Lung (tissue), 12 donors: Measurements from ENCODE around the gene CCDC174. TPM values are rescaled to one million over a fixed set of nuclear protein-coding genes. Genes with fewer than 3 reads are reported as not detected.

Source experiments
- ATAC-seq: fragments of 200-7000 bp; cut with Tn5 transposase; one replicate; pipeline ENCODE4 v1.9.1; 2020; ENCODE audit warnings: moderate number of reproducible peaks; ENCODE audit not compliant: insufficient read depth, low FRiP score
- DNase-seq, 3 donors: peaks; one replicate each; pipeline ENCODE4 v3.0.0-alpha.2; 2013 to 2017
- H3K27ac ChIP-seq, 2 donors: one replicate each; pipeline ENCODE4 v1.5.1; 2013; ENCODE audit warnings: mild to moderate bottlenecking in 2 of 2, moderate library complexity in 2 of 2, control low read depth in 1 of 2, inconsistent platforms in 1 of 2, low read depth in 1 of 2, low read length in 1 of 2
- H3K27me3 ChIP-seq, 3 donors: one replicate each; pipeline ENCODE4 v1.5.1; 2013; ENCODE audit warnings: low read length in 2 of 3; ENCODE audit not compliant: control insufficient read depth in 3 of 3, insufficient read depth in 3 of 3
- H3K36me3 ChIP-seq, 4 donors: one replicate each; pipeline ENCODE4 v1.5.1; 2013; ENCODE audit warnings: low read length in 4 of 4, mild to moderate bottlenecking in 1 of 4, moderate library complexity in 1 of 4; ENCODE audit not compliant: control insufficient read depth in 4 of 4, insufficient read depth in 4 of 4
- H3K4me1 ChIP-seq, 5 donors: one replicate each; pipeline ENCODE4 v1.5.1; 2013; ENCODE audit warnings: low read length in 5 of 5, mild to moderate bottlenecking in 2 of 5, moderate library complexity in 1 of 5; ENCODE audit not compliant: control insufficient read depth in 5 of 5, insufficient read depth in 5 of 5
- H3K4me3 ChIP-seq: one replicate; pipeline ENCODE4 v1.5.1; 2013; ENCODE audit warnings: mild to moderate bottlenecking, control low read depth, moderate library complexity
- H3K9ac ChIP-seq, 2 donors: one replicate each; pipeline ENCODE4 v1.5.1; 2013; ENCODE audit warnings: low read length in 2 of 2, control low read depth in 1 of 2; ENCODE audit not compliant: insufficient read depth in 1 of 2
- H3K9me3 ChIP-seq, 4 donors: one replicate each; pipeline ENCODE4 v1.5.1; 2013; ENCODE audit warnings: low read length in 3 of 4, mild to moderate bottlenecking in 1 of 4, moderate library complexity in 1 of 4; ENCODE audit not compliant: control insufficient read depth in 4 of 4, insufficient read depth in 3 of 4
- WGBS, 2 donors: extraction: QIAGEN DNeasy Blood & Tissue Kit; methylation state at CpG; one replicate each; pipeline ENCODE4 v1.1.7; 2013; 5-methylcytosine and 5-hydroxymethylcytosine counted together
- polyA plus RNA-seq, 2 donors: library from polyadenylated mRNA; stranded (reverse); fragments of 200-250 nt; gene quantifications; one replicate each; pipeline ENCODE4 v1.2.1, GENCODE V29; 2013
- total RNA-seq, 2 donors: library from RNA; depleted of rRNA in 1 of 2; stranded (reverse); fragments of >200 nt in 1 of 2; gene quantifications; one replicate each; pipeline ENCODE4 v1.2.1, GENCODE V29; 2014 to 2021
- TF ChIP-seq, protein P1 (sequence below): IDR thresholded peaks from 2 replicates; pipeline ENCODE4 v1.5.1; 2012; ENCODE audit warnings: mild to moderate bottlenecking; ENCODE audit errors: control extremely low read depth, extremely low read depth
- donor health status: control.
- donor health status: control.
- donor health status: Bipolar disorder and iron deficiency.
- donor health status: healthy.
- donor health status: DM: yes; HTN: yes; CAD: no.

CCDC174 gene
- total and polyA plus RNA-seq, 4 donors, result 11.7 to 25.0 (median 19.7) TPM

GRCh38 chr3:14633819-14634424 is 17.6 kb upstream of the CCDC174 start:
- no peak overlapping the region for H3K9ac ChIP-seq
- ATAC-seq (peak; percentile 83), DNase-seq (peak; percentile 31 to 53 (median 44))
- H3K4me1 ChIP-seq, result no peaks in the 10 kb centered on the region
- H3K9me3 ChIP-seq, result no peaks in the 10 kb centered on the region
- H3K36me3 ChIP-seq, result no peaks in the 10 kb centered on the region
- WGBS, 2 donors, result 32 to 34% methylated on average over 8 of the region's 8 CpGs
- TF ChIP-seq, protein P1, sequence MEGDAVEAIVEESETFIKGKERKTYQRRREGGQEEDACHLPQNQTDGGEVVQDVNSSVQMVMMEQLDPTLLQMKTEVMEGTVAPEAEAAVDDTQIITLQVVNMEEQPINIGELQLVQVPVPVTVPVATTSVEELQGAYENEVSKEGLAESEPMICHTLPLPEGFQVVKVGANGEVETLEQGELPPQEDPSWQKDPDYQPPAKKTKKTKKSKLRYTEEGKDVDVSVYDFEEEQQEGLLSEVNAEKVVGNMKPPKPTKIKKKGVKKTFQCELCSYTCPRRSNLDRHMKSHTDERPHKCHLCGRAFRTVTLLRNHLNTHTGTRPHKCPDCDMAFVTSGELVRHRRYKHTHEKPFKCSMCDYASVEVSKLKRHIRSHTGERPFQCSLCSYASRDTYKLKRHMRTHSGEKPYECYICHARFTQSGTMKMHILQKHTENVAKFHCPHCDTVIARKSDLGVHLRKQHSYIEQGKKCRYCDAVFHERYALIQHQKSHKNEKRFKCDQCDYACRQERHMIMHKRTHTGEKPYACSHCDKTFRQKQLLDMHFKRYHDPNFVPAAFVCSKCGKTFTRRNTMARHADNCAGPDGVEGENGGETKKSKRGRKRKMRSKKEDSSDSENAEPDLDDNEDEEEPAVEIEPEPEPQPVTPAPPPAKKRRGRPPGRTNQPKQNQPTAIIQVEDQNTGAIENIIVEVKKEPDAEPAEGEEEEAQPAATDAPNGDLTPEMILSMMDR, result peak; percentile 44
- H3K27ac ChIP-seq, result no peak overlapping the region
- H3K27me3 ChIP-seq, result peaks cover 0 to 2% (median 0%) of the 10 kb centered on the region in 3 donors
- H3K4me3 ChIP-seq, result no peak overlapping the region

GRCh38 chr3:14634763-14635400 is 16.7 kb upstream of the CCDC174 start:
- TF ChIP-seq, protein P1, result no peak
- Histone ChIP-seq H3K9me3 (no peaks in the 10 kb centered on the region), H3K27ac (no peak overlapping the region), H3K27me3 (peaks cover 0 to 2% (median 0%) of the 10 kb centered on the region in 3 donors), H3K4me3 (no peak overlapping the region), H3K4me1 (no peaks in the 10 kb centered on the region), H3K9ac (no peak overlapping the region), H3K36me3 (no peaks in the 10 kb centered on the region)
- DNase-seq (no peak), ATAC-seq (no peak)
- WGBS, 2 donors, result 78 to 90% methylated on average over 4 of the region's 4 CpGs

DNA sequence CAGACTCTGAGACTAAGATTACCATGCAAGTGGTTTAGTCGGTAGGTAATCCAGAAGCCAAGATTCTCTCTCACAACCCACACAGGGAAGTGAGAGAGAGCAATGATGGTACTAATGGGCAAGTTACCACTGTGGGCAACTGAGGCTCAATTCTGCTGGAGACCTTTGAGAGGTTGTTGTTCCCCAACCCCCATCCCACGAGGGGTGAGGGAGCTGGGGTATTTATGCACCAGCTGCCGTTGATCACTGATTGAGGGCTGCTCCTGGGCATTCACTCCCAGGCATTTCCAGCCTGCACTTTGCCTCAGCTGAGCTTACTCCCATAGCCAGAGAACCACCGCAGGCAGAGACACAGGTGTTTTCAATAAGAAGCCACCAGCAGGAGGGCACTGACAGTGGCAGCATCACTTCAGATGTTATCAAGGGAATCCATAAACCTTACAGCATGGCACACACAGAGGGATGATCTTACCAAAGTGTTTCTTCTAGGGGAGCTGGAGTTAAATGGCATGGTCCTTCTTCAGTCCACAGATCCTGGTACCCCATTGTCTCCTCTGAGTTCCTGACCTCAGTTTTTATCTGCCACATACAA is 15.0 kb upstream of the CCDC174 start:
- 71 to 78% methylated on average over 4 of the region's 4 CpGs for WGBS, 2 donors
- TF ChIP-seq, protein P1, result no peak
- Histone ChIP-seq H3K9me3 (no peaks in the 10 kb centered on the region), H3K27me3 (peaks cover 0 to 7% (median 0%) of the 10 kb centered on the region in 3 donors), H3K27ac (no peak overlapping the region), H3K36me3 (no peaks in the 10 kb centered on the region), H3K4me1 (no peaks in the 10 kb centered on the region), H3K9ac (no peak overlapping the region), H3K4me3 (no peak overlapping the region)
- ATAC-seq (no peak), DNase-seq (no peak)
